Neural cell (in vitro differentiated cells): ENCODE measurements around the gene SCP2.

Experiments used
- MXI1 ChIP-seq: fragments of 450-650 bp; conservative IDR thresholded peaks from 2 replicates; pipeline ENCODE4 v1.6.1; 2014; ENCODE audit warnings: antibody characterized with exemption, mild to moderate bottlenecking; ENCODE audit not compliant: poor library complexity, severe bottlenecking
- POLR2AphosphoS5 ChIP-seq: IDR thresholded peaks from 2 replicates; pipeline ENCODE4 v1.6.1; 2012
- RAD21 ChIP-seq: fragments of 450-650 bp; conservative IDR thresholded peaks from 2 replicates; pipeline ENCODE4 v1.6.1; 2014; ENCODE audit warnings: antibody characterized with exemption, mild to moderate bottlenecking, moderate library complexity
- REST ChIP-seq: IDR thresholded peaks from 2 replicates; pipeline ENCODE4 v1.6.1; 2012; ENCODE audit warnings: borderline replicate concordance
- SMC3 ChIP-seq: fragments of 450-650 bp; conservative IDR thresholded peaks from 2 replicates; pipeline ENCODE4 v1.6.1; 2014; ENCODE audit warnings: antibody characterized with exemption, mild to moderate bottlenecking, moderate library complexity; ENCODE audit not compliant: poor library complexity
- TF ChIP-seq, protein P1 (sequence below): fragments of 450-650 bp; IDR thresholded peaks from 2 replicates; pipeline ENCODE4 v1.5.1; 2014; ENCODE audit warnings: antibody characterized with exemption, mild to moderate bottlenecking, moderate library complexity; ENCODE audit not compliant: poor library complexity, severe bottlenecking

DNA sequence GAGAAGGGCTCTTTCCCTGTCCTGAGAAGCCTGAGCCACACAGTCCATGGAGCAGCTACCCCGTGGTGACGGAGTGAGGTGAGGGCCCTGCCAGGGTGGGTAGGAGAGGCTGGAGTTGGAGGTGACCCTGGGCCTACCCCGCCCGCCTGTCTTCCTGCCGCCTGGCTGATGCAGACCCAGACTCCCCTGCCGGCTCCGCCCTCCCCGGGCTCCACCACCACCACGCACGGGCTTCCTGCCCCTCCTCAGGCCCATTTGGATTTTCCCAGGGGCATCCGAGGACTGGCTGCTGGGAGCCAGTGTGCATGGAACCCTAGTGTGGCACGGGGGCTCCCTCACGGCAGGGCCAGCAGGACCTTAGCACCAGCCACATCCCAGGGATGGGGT, 167.4 kb downstream of the SCP2 start:
- TF ChIP-seq RAD21 (no peak), MXI1 (no peak), POLR2AphosphoS5 (no peak), SMC3 (no peak), REST (no peak)
- TF ChIP-seq, protein P1, sequence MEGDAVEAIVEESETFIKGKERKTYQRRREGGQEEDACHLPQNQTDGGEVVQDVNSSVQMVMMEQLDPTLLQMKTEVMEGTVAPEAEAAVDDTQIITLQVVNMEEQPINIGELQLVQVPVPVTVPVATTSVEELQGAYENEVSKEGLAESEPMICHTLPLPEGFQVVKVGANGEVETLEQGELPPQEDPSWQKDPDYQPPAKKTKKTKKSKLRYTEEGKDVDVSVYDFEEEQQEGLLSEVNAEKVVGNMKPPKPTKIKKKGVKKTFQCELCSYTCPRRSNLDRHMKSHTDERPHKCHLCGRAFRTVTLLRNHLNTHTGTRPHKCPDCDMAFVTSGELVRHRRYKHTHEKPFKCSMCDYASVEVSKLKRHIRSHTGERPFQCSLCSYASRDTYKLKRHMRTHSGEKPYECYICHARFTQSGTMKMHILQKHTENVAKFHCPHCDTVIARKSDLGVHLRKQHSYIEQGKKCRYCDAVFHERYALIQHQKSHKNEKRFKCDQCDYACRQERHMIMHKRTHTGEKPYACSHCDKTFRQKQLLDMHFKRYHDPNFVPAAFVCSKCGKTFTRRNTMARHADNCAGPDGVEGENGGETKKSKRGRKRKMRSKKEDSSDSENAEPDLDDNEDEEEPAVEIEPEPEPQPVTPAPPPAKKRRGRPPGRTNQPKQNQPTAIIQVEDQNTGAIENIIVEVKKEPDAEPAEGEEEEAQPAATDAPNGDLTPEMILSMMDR, result no peak
